ENCODE measurements around the gene PDLIM7. TPM values are rescaled to one million over a fixed set of nuclear protein-coding genes. Genes with fewer than 3 reads are reported as not detected.

The PDLIM7 gene
- total and polyA plus RNA-seq, 2 experiments from 2014 or later, result 94.7 to 128 TPM

GRCh38 chr5:177440990-177441780, 56.2 kb downstream of the PDLIM7 start (continued):
- no peak for TF ChIP-seq ZNF462 (CRISPR knock-in tag; IDR thresholded peaks at IDR 0.05)
- no peak for TF ChIP-seq REST (IDR thresholded peaks at IDR 0.05; ENCODE audit: unreplicated experiment)
- TF ChIP-seq ETS1 (IDR thresholded peaks at IDR 0.05), result no peak
- TF ChIP-seq EZH2phosphoT487 (IDR thresholded peaks at IDR 0.05; ENCODE audit: unreplicated experiment), result no peak
- no peak for TF ChIP-seq ZNF331 (CRISPR knock-in tag; IDR thresholded peaks at IDR 0.05; ENCODE audit: low read depth)
- TF ChIP-seq JUNB (IDR thresholded peaks at IDR 0.05; ENCODE audit: unreplicated experiment), result no peak
- TF ChIP-seq NANOG (IDR thresholded peaks at IDR 0.05; ENCODE audit: borderline replicate concordance), result no peak
- no peak for TF ChIP-seq STAT1 (IDR thresholded peaks at IDR 0.05; ENCODE audit: unreplicated experiment)
- no peak for TF ChIP-seq CREB1 (CRISPR knock-in tag; IDR thresholded peaks at IDR 0.05; ENCODE audit: low read depth)
- no peak for TF ChIP-seq ZNF114 (CRISPR knock-in tag; IDR thresholded peaks at IDR 0.05)
